Body of pancreas (tissue), 4 donors: ENCODE data around the gene NPY4R.
"Not testable (repeated sequence)": the region's sequence is repeated elsewhere in the genome, so short reads cannot be mapped to it uniquely, and the experiment has no call there.

Source experiments
- POLR2A ChIP-seq, 3 donors: fragments of 450-650 bp; IDR thresholded peaks; one replicate each; pipeline ENCODE4 v1.6.1; 2016; ENCODE audit warnings: antibody characterized with exemption in 3 of 3, mild to moderate bottlenecking in 2 of 3
- TF ChIP-seq, protein P1 (sequence below), 7 experiments: fragments of 450-650 bp in 4 of 7; fragments of 200-600 bp in 3 of 7; sonication (generic) in 3 of 7; IDR thresholded peaks; one replicate each; pipeline ENCODE4 v1.5.1; 2016 to 2019; ENCODE audit warnings: antibody characterized with exemption in 7 of 7

DNA sequence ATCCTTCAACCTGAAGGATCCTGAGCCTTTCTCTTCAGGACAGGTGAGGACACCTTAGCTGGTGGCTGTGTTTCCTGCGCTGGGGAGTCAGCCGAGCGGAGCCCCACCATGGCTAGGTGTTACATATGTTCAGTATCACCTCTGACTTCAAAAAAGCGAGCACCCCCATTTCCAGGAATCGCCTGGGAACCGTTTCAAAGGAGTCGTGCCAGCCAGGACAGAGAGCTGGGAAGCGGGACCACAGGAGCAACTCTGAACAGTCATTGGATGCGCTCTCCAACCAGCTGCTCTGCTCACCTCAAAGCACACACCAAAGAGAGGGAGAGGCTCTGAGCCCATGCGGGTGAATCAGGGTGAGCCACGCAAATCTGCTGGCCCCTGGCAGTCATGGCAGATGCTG is 24.5 kb upstream of the NPY4R start:
- not testable (repeated sequence) for TF ChIP-seq POLR2A (IDR thresholded peaks at IDR 0.05)
- TF ChIP-seq, protein P1, sequence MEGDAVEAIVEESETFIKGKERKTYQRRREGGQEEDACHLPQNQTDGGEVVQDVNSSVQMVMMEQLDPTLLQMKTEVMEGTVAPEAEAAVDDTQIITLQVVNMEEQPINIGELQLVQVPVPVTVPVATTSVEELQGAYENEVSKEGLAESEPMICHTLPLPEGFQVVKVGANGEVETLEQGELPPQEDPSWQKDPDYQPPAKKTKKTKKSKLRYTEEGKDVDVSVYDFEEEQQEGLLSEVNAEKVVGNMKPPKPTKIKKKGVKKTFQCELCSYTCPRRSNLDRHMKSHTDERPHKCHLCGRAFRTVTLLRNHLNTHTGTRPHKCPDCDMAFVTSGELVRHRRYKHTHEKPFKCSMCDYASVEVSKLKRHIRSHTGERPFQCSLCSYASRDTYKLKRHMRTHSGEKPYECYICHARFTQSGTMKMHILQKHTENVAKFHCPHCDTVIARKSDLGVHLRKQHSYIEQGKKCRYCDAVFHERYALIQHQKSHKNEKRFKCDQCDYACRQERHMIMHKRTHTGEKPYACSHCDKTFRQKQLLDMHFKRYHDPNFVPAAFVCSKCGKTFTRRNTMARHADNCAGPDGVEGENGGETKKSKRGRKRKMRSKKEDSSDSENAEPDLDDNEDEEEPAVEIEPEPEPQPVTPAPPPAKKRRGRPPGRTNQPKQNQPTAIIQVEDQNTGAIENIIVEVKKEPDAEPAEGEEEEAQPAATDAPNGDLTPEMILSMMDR (IDR thresholded peaks at IDR 0.05): not testable (repeated sequence)
